AG09319 (cell line): Measurements from ENCODE around the gene IL10.

Experiments
- DNase-seq: peaks from one replicate; pipeline ENCODE4 v3.0.0-alpha.2; 2010; ENCODE audit warnings: low read depth; ENCODE audit errors: extremely low read depth
- CTCF ChIP-seq: IDR thresholded peaks from 2 replicates; pipeline ENCODE4 v1.5.1; 2011; ENCODE audit warnings: low read depth, mild to moderate bottlenecking, inconsistent platforms, low read length, moderate library complexity

The IL10 gene

GRCh38 chr1:206761159-206761768, 11.0 kb downstream of the IL10 start:
- DNase-seq, result no peak
- TF ChIP-seq CTCF, result peak; percentile 17

GRCh38 chr1:206760590-206760989, 11.7 kb downstream of the IL10 start:
- DNase-seq, result no peak
- no peak for TF ChIP-seq CTCF

- no peak for DNase-seq
- no peak for TF ChIP-seq CTCF
These were observed 14.6 kb downstream of the IL10 start for GRCh38 chr1:206757524-206758266.

- no peak for TF ChIP-seq CTCF
- DNase-seq, result no peak
These were observed 18.3 kb downstream of the IL10 start for GRCh38 chr1:206754011-206754410.

GRCh38 chr1:206753141-206753540, 19.2 kb downstream of the IL10 start:
- TF ChIP-seq CTCF, result no peak
- DNase-seq, result no peak

- no peak for TF ChIP-seq CTCF
- DNase-seq, result no peak
These were observed 19.8 kb downstream of the IL10 start for GRCh38 chr1:206752481-206752880.

GRCh38 chr1:206751891-206752290, 20.4 kb downstream of the IL10 start:
- DNase-seq, result no peak
- no peak for TF ChIP-seq CTCF
